Measurements from ENCODE around the gene KAZN. TPM values are rescaled to one million over a fixed set of nuclear protein-coding genes. Genes with fewer than 3 reads are reported as not detected.

Gene KAZN
- total and polyA plus RNA-seq, 2 of the 8 experiments (the other 6 are each of a cell fraction or from before 2014, with no cell fraction given) = 3.7 to 11.8 TPM

DNA sequence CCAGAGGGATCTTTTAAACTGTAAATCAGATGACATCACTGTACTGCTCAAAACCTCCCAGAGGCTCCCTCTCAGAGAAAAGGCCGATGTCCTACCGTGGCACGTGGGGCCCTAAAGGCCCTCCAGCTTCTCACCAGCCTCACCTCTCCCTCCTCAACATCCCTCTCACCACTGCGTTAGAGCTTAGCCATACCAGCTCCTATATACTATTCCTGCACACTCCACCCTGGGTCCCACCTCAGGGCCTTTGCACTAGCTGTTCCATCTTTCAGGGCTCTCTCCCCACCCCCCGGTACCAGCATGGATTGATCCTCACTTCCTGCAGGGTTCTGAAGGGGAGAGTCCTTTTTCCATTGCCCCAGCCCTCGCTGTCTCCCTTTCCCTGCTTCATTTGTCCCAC lies 111.8 kb downstream of the KAZN start:
- Histone ChIP-seq H3K27ac (ENCODE audit: low read depth, low read length) (no peak overlapping the region), H3K23ac (ENCODE audit: insufficient read length) (no peak overlapping the region), H3K56ac (replicated peaks; ENCODE audit: insufficient read length, low read depth, low read length) (no peak overlapping the region), H4K91ac (replicated peaks; ENCODE audit: insufficient read length, low read length) (no peak overlapping the region), H3K79me2 (ENCODE audit: control insufficient read depth in 1 of 2, insufficient read depth in 2 of 2, low read length in 2 of 2) (no peaks in the 10 kb centered on the region), H2BK20ac (ENCODE audit: low read length) (no peak overlapping the region), H2BK12ac (ENCODE audit: low read depth, low read length) (no peak overlapping the region), H3K4me2 (ENCODE audit: insufficient read depth in 1 of 2, low read depth in 2 of 2, low read length in 2 of 2) (no peak overlapping the region), H4K5ac (ENCODE audit: insufficient read length, low read depth, low read length) (no peak overlapping the region), H2AK5ac (ENCODE audit: low read depth, low read length) (no peak overlapping the region), H3K79me1 (ENCODE audit: low read depth, low read length) (no peaks in the 10 kb centered on the region; the same call in 1 of the 2 replicates), H3K4me1 (replicated peaks in 1 of 4; ENCODE audit: control insufficient read depth in 3 of 4, insufficient read depth in 4 of 4, low read length in 3 of 4) (no peaks in the 10 kb centered on the region), H2BK120ac (replicated peaks; ENCODE audit: low read depth, low read length) (no peak overlapping the region), H3K4ac (replicated peaks; ENCODE audit: insufficient read length, low read depth, low read length) (no peak overlapping the region), H4K20me1 (replicated peaks in 1 of 2; ENCODE audit: control insufficient read depth in 1 of 2, insufficient read depth in 2 of 2, low read length in 2 of 2) (no peaks in the 10 kb centered on the region), H3K9me3 (ENCODE audit: insufficient read depth in 2 of 2, low read depth in 1 of 2, low read length in 1 of 2) (peaks cover 15 to 28% of the 10 kb centered on the region in 2 experiments), H3K36me3 (ENCODE audit: control insufficient read depth in 2 of 4, insufficient read depth in 4 of 4, low read length in 3 of 4) (no peaks in the 10 kb centered on the region; a peak in 1 of 8 replicates), H4K8ac (ENCODE audit: extremely low read depth, insufficient read depth, low read length) (no peak overlapping the region), H3K27me3 (replicated peaks in 1 of 4; ENCODE audit: control insufficient read depth in 3 of 4, extremely low read depth in 1 of 4, insufficient read depth in 3 of 4, low read length in 3 of 4) (no peaks in the 10 kb centered on the region; a peak in 1 of 7 replicates), H2BK15ac (ENCODE audit: low read length) (no peak overlapping the region), H3K18ac (ENCODE audit: extremely low read depth, low read length) (no peak overlapping the region), H3K9ac (replicated peaks in 1 of 4; ENCODE audit: extremely low read depth in 1 of 4, low read depth in 3 of 4, low read length in 3 of 4) (no peak overlapping the region), H3K4me3 (ENCODE audit: extremely low read depth in 1 of 4, insufficient read depth in 2 of 4, low read depth in 3 of 4, low read length in 4 of 4) (no peak overlapping the region), H2AFZ (ENCODE audit: low read length) (no peak overlapping the region), H3K23me2 (ENCODE audit: low read depth, low read length) (no peaks in the 10 kb centered on the region), H2BK5ac (ENCODE audit: low read depth, low read length) (no peak overlapping the region), H3K14ac (ENCODE audit: insufficient read length) (no peak overlapping the region)
- FAIRE-seq (no peak), DNase-seq (ENCODE audit: low read depth in 1 of 2, low spot score in 2 of 2) (no peak)
- WGBS, 2 experiments (ENCODE audit: extremely low coverage in 1 of 2, insufficient coverage in 1 of 2, insufficient read length in 1 of 2, insufficient replicate concordance in 2 of 2, low coverage in 1 of 2, low lambda C conversion rate in 2 of 2, missing lambda C conversion rate in 1 of 2) = 88% methylated on average over 6 of the region's 6 CpGs; no CpG with 5 or more reads in 1 of the 2 experiments
- CTCF ChIA-PET (ENCODE audit: partially characterized antibody) = no interaction called here
- POLR2A ChIA-PET (ENCODE audit: partially characterized antibody) = no interaction called here
- TF ChIP-seq NRF1 (IDR thresholded peaks at IDR 0.05; ENCODE audit: low read depth, low read length) (no peak), POU5F1 (IDR thresholded peaks at IDR 0.05; ENCODE audit: low read depth, low read length) (no peak), SP1 (IDR thresholded peaks at IDR 0.05; ENCODE audit: low read depth, low read length) (no peak), KDM1A (IDR thresholded peaks at IDR 0.05; ENCODE audit: borderline replicate concordance, low read length) (no peak), RAD21 (IDR thresholded peaks at IDR 0.05 in 1 of 2, conservative IDR thresholded peaks at IDR 0.05 in 1 of 2; ENCODE audit: low read depth in 2 of 2, low read length in 2 of 2) (no peak), CBX5 (IDR thresholded peaks at IDR 0.05; ENCODE audit: low read depth, low read length) (no peak), KDM4A (IDR thresholded peaks at IDR 0.05; ENCODE audit: low read depth, low read length, severe bottlenecking) (no peak), SIX5 (IDR thresholded peaks at IDR 0.05; ENCODE audit: low read depth, low read length) (no peak), RXRA (IDR thresholded peaks at IDR 0.05; ENCODE audit: insufficient read depth, low read depth, low read length) (no peak)
